Right lobe of liver (tissue), 4 donors: ENCODE results near the gene RASGRP4.

Experiments
- CTCF ChIP-seq, 4 donors: fragments of 200-600 bp in 3 of 4; fragments of 450-650 bp in 1 of 4; IDR thresholded peaks; one replicate each; pipeline versions ENCODE4 v1.5.1 to v1.8.0; 2016 to 2022; ENCODE audit warnings: antibody characterized with exemption in 4 of 4, mild to moderate bottlenecking in 2 of 4
- POLR2A ChIP-seq: fragments of 450-650 bp; IDR thresholded peaks from one replicate; pipeline ENCODE4 v1.6.1; 2017; ENCODE audit warnings: antibody characterized with exemption, mild to moderate bottlenecking
- donor health status: DM: no; HTN: no; CAD: no.
- donor health status: DM: no; HTN: no; CAD: no.
- donor health status: DM: no; HTN: yes; CAD: no.

- TF ChIP-seq POLR2A, result no peak
- no peak for TF ChIP-seq CTCF (IDR thresholded peaks at IDR 0.05)
These were observed 44.9 kb downstream of the RASGRP4 start for GRCh38 chr19:38381138-38381537.
